Panc1 (cell line): ENCODE measurements around the gene SLC9A1. TPM values are rescaled to one million over a fixed set of nuclear protein-coding genes. Genes with fewer than 3 reads are reported as not detected.

ENCODE experiments used
- ATAC-seq: fragments of 200-7000 bp; cut with Tn5 transposase; 2 replicates; pipeline ENCODE4 v1.9.1; 2020; ENCODE audit warnings: mild to moderate bottlenecking, moderate library complexity
- BruUV-seq: library from RNA; stranded (reverse); fragments of 400-500 nt; replicated peaks from 2 replicates; lab custom pipeline; 2021; lab: Mats Ljungman, UMichigan
- CTCF ChIA-PET: fragments of 300-600 bp; sonication (Branson Sonifier 250); formaldehyde crosslinking; loops from one replicate; lab custom pipeline; 2022; ENCODE audit warnings: antibody characterized with exemption; lab: Charles Lee
- POLR2A ChIA-PET: fragments of 300-600 bp; sonication (Branson Sonifier 250); formaldehyde crosslinking; loops from one replicate; lab custom pipeline; 2022; ENCODE audit warnings: antibody characterized with exemption; lab: Charles Lee
- DNase-seq: peaks from one replicate; pipeline ENCODE4 v3.0.0-alpha.2; 2010; ENCODE audit warnings: low read depth, low spot score
- H3K27ac ChIP-seq: 2 replicates; pipeline ENCODE4 v1.5.1; 2011; ENCODE audit warnings: mild to moderate bottlenecking, low read length, inconsistent platforms
- H3K27me3 ChIP-seq: fragments of 200-500 bp; sonication (Bioruptor generic); 2 replicates; pipeline ENCODE4 v1.6.0; 2014; ENCODE audit warnings: low read length, inconsistent platforms; ENCODE audit not compliant: control insufficient read depth, insufficient read depth
- H3K36me3 ChIP-seq: fragments of 200-500 bp; sonication (Bioruptor generic); 2 replicates; pipeline ENCODE4 v1.5.1; 2014; ENCODE audit warnings: inconsistent platforms, mild to moderate bottlenecking, low read length, moderate library complexity; ENCODE audit not compliant: control insufficient read depth, insufficient read depth
- H3K4me1 ChIP-seq: 2 replicates; pipeline ENCODE4 v1.5.1; 2011; ENCODE audit warnings: inconsistent platforms, mild to moderate bottlenecking, low read length, moderate library complexity; ENCODE audit not compliant: control insufficient read depth, insufficient read depth
- H3K4me3 ChIP-seq, 2 experiments: 2 replicates each; pipeline ENCODE4 v1.5.1; 2011 to 2012; ENCODE audit warnings: low read depth in 2 of 2, low read length in 2 of 2, mild to moderate bottlenecking in 2 of 2, inconsistent platforms in 1 of 2, moderate library complexity in 1 of 2
- H3K9me3 ChIP-seq: fragments of 200-500 bp; sonication (Bioruptor generic); 2 replicates; pipeline ENCODE4 v1.5.1; 2014; ENCODE audit warnings: low read depth, mild to moderate bottlenecking, inconsistent platforms, low read length, moderate library complexity; ENCODE audit not compliant: control insufficient read depth, insufficient read depth
- POLR2AphosphoS5 ChIP-seq: IDR thresholded peaks from 2 replicates; pipeline ENCODE4 v1.6.1; 2012; ENCODE audit warnings: mild to moderate bottlenecking, low read depth, low read length, moderate library complexity
- SIN3A ChIP-seq: IDR thresholded peaks from 2 replicates; pipeline ENCODE4 v1.6.1; 2012; ENCODE audit warnings: low read depth, mild to moderate bottlenecking, low read length, moderate library complexity, borderline replicate concordance; ENCODE audit not compliant: insufficient read depth
- TCF7L2 ChIP-seq: IDR thresholded peaks from 2 replicates; pipeline ENCODE4 v1.6.1; 2011; ENCODE audit warnings: mild to moderate bottlenecking, low read depth, low read length, inconsistent platforms
- in situ Hi-C: cut with HindIII; loops from 2 replicates; pipeline ENCODE4 v1.10.0; 2016; ENCODE audit warnings: low sequenced_read_pairs, low pct_unique_long_range_greater_than_20kb
- intact Hi-C: fragments of 100-400 bp; cut with micrococcal nuclease; formaldehyde crosslinking; loops from one replicate; pipeline ENCODE4 v1.10.0; 2022; ENCODE audit not compliant: unreplicated experiment
- total RNA-seq: library from RNA; stranded (reverse); gene quantifications from one replicate; pipeline ENCODE4 v1.2.1, GENCODE V29; 2021; ENCODE audit not compliant: unreplicated experiment
- TF ChIP-seq, protein P1 (sequence below), 2 experiments: IDR thresholded peaks; 2 replicates each; pipeline ENCODE4 v1.6.1; 2011 to 2012; ENCODE audit warnings: low read depth in 2 of 2, control low read depth in 1 of 2, low read length in 1 of 2, mild to moderate bottlenecking in 1 of 2, moderate library complexity in 1 of 2; ENCODE audit not compliant: insufficient read depth in 1 of 2
- TF ChIP-seq, protein P2 (sequence below): fragments of 450-650 bp; IDR thresholded peaks from 2 replicates; pipeline ENCODE4 v1.5.1; 2017; ENCODE audit warnings: mild to moderate bottlenecking

The SLC9A1 gene
- total RNA-seq, 1 experiment from 2014 or later, result 31.3 TPM

- POLR2A ChIA-PET, result interaction anchor here (1.1 kb wide), 1 partner anchor 11 kb away, joined by 3 read pairs; the partner anchor contains the start of gene SLC9A1
- no peak for ATAC-seq
- in situ Hi-C loops, result no loop called here
These were observed 11.5 kb downstream of the SLC9A1 start for GRCh38 chr1:27143401-27143800.

GRCh38 chr1:27142464-27142863 is 12.5 kb downstream of the SLC9A1 start:
- DNase-seq, result no peak
- BruUV-seq, result no TSS peak

More at GRCh38 chr1:27143401-27143800, 11.5 kb downstream of the SLC9A1 start:
- H3K9me3 ChIP-seq, result no peaks in the 10 kb centered on the region
- H3K4me1 ChIP-seq, result peaks cover 23% of the 10 kb centered on the region
- TF ChIP-seq SIN3A, result no peak
- TF ChIP-seq POLR2AphosphoS5, result no peak
- intact Hi-C loops, result no loop called here
- H3K27ac ChIP-seq, result no peak overlapping the region
- H3K27me3 ChIP-seq, result no peaks in the 10 kb centered on the region
- no TSS peak for BruUV-seq
- DNase-seq, result no peak
- no peak overlapping the region for H3K4me3 ChIP-seq
- no peaks in the 10 kb centered on the region for H3K36me3 ChIP-seq
- CTCF ChIA-PET, result interaction anchor here (1.5 kb wide), 1 partner anchor 10 kb away, joined by 4 read pairs; no protein-coding TSS in a partner anchor

More at GRCh38 chr1:27142464-27142863, 12.5 kb downstream of the SLC9A1 start:
- ChIA-PET CTCF (interaction anchor here (0.6 kb wide), 1 partner anchor 40 kb away, joined by 6 read pairs; no protein-coding TSS in a partner anchor), POLR2A (no interaction called here)
- Histone ChIP-seq H3K4me3 (no peak overlapping the region), H3K27ac (no peak overlapping the region), H3K36me3 (no peaks in the 10 kb centered on the region), H3K9me3 (no peaks in the 10 kb centered on the region), H3K27me3 (no peaks in the 10 kb centered on the region), H3K4me1 (peaks cover 21% of the 10 kb centered on the region)
- TF ChIP-seq SIN3A, result no peak
- TF ChIP-seq, protein P1, sequence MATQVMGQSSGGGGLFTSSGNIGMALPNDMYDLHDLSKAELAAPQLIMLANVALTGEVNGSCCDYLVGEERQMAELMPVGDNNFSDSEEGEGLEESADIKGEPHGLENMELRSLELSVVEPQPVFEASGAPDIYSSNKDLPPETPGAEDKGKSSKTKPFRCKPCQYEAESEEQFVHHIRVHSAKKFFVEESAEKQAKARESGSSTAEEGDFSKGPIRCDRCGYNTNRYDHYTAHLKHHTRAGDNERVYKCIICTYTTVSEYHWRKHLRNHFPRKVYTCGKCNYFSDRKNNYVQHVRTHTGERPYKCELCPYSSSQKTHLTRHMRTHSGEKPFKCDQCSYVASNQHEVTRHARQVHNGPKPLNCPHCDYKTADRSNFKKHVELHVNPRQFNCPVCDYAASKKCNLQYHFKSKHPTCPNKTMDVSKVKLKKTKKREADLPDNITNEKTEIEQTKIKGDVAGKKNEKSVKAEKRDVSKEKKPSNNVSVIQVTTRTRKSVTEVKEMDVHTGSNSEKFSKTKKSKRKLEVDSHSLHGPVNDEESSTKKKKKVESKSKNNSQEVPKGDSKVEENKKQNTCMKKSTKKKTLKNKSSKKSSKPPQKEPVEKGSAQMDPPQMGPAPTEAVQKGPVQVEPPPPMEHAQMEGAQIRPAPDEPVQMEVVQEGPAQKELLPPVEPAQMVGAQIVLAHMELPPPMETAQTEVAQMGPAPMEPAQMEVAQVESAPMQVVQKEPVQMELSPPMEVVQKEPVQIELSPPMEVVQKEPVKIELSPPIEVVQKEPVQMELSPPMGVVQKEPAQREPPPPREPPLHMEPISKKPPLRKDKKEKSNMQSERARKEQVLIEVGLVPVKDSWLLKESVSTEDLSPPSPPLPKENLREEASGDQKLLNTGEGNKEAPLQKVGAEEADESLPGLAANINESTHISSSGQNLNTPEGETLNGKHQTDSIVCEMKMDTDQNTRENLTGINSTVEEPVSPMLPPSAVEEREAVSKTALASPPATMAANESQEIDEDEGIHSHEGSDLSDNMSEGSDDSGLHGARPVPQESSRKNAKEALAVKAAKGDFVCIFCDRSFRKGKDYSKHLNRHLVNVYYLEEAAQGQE (IDR thresholded peaks at IDR 0.05; ENCODE audit: insufficient read depth in 1 of 2, low read depth in 2 of 2, low read length in 1 of 2), result no peak
- no peak for TF ChIP-seq TCF7L2
- TF ChIP-seq, protein P2, sequence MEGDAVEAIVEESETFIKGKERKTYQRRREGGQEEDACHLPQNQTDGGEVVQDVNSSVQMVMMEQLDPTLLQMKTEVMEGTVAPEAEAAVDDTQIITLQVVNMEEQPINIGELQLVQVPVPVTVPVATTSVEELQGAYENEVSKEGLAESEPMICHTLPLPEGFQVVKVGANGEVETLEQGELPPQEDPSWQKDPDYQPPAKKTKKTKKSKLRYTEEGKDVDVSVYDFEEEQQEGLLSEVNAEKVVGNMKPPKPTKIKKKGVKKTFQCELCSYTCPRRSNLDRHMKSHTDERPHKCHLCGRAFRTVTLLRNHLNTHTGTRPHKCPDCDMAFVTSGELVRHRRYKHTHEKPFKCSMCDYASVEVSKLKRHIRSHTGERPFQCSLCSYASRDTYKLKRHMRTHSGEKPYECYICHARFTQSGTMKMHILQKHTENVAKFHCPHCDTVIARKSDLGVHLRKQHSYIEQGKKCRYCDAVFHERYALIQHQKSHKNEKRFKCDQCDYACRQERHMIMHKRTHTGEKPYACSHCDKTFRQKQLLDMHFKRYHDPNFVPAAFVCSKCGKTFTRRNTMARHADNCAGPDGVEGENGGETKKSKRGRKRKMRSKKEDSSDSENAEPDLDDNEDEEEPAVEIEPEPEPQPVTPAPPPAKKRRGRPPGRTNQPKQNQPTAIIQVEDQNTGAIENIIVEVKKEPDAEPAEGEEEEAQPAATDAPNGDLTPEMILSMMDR, result no peak
- TF ChIP-seq POLR2AphosphoS5, result no peak
- intact Hi-C loops (no loop called here), in situ Hi-C loops (no loop called here)
- no peak for ATAC-seq
